ENCODE results near the gene PIK3C2B.

DNA sequence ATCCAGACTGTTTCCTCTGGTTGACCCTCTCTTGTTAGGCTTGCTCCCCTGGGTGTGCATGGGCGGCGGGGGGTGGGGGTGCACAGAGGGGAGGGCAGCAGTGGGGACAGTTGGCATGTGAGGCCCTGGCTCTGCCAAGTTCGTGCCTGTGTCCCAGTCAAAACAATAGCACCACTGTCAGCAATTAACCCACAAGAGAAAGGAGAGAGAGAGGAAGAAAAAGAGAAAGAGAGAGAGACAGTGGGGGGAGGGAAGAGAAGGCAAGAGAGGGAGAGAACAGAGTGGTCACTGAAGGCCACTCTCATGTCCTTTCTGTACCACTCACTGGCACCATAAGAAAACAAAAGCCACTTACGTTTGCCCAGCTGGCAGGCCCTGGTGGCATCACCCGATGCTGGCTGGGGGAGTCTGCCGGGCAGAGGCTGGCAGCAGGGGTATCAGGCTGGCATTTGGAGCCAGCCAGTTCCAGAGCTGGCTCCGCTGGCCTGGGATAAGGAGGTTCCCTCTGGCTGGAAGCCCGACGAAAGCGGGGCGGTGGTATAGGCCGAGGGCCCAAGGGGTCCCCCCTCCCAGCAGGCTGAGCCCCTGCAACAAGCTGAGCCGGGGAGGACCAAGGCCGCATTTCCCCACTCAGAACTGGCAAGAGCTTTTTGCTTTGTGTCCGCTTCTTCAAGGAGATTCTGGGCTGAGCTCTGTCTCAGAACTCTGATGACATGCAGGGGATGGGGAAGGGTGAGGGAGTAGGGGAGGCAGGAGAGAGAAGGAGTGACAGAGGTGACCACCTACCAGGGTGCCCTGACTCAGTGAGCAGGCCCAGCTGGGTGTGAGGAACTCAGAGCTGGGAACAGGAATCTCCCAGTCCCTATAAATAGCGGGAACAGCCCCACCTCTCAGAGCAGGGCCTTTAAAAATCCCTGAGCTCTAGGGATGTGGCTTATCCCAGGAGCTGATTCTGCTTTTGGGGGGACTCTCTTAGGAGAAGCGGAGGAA lies 27.9 kb downstream of the PIK3C2B start:
- TF ChIP-seq, protein P1, sequence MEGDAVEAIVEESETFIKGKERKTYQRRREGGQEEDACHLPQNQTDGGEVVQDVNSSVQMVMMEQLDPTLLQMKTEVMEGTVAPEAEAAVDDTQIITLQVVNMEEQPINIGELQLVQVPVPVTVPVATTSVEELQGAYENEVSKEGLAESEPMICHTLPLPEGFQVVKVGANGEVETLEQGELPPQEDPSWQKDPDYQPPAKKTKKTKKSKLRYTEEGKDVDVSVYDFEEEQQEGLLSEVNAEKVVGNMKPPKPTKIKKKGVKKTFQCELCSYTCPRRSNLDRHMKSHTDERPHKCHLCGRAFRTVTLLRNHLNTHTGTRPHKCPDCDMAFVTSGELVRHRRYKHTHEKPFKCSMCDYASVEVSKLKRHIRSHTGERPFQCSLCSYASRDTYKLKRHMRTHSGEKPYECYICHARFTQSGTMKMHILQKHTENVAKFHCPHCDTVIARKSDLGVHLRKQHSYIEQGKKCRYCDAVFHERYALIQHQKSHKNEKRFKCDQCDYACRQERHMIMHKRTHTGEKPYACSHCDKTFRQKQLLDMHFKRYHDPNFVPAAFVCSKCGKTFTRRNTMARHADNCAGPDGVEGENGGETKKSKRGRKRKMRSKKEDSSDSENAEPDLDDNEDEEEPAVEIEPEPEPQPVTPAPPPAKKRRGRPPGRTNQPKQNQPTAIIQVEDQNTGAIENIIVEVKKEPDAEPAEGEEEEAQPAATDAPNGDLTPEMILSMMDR (IDR thresholded peaks at IDR 0.05): no peak
- TF ChIP-seq POLR2A (IDR thresholded peaks at IDR 0.05) (no peak), POLR2AphosphoS5 (IDR thresholded peaks at IDR 0.05) (no peak)

Data from prostate gland (tissue), 2 donors.